ENCODE data around the gene NEU4.
"Not testable (repeated sequence)": the region's sequence is repeated elsewhere in the genome, so short reads cannot be mapped to it uniquely, and the experiment has no call there.

The NEU4 gene, protein sequence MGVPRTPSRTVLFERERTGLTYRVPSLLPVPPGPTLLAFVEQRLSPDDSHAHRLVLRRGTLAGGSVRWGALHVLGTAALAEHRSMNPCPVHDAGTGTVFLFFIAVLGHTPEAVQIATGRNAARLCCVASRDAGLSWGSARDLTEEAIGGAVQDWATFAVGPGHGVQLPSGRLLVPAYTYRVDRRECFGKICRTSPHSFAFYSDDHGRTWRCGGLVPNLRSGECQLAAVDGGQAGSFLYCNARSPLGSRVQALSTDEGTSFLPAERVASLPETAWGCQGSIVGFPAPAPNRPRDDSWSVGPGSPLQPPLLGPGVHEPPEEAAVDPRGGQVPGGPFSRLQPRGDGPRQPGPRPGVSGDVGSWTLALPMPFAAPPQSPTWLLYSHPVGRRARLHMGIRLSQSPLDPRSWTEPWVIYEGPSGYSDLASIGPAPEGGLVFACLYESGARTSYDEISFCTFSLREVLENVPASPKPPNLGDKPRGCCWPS

GRCh38 chr2:241808721-241809382 is at the start of gene NEU4:
Gene NEU4 (plus strand): TSS chr2:241809193. CDS start chr2:241814485, 5,292 bp downstream.
- no peak for DNase-seq

GRCh38 chr2:241759893-241760292 is 49.1 kb upstream of the NEU4 start:
- DNase-seq: not testable (repeated sequence)

- no peak for DNase-seq
Measured at GRCh38 chr2:241760301-241760771, 48.7 kb upstream of the NEU4 start.

DNA sequence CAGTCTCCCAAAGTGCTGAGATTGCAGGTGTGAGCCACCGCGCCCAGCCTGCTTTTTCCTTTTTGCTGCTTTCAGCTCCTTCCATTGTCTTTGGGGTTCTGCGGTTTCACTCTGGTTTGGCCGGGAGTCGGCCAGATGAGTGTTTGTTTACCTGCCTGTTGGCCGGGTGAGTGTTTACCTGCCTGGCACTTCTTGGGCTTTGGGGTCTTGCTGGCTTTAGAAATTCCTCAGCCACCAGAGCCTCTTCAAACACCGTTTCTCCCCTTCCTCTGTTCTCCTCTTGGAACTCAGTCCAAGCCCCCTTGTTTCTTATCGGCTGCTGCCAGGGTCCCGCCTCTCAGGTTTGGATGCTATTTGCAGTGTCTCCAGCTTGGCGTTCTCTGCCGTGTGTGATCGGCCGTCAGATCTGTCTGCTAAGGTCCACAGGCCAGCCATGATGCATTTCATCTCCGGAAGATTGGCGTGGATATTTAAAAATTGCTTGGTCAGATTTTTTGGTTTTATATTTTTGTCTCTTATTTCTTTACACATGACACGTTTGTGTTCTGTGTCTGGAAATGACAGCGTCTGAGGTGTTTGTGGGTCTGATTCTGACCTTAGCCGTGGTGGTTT is 46.6 kb upstream of the NEU4 start:
- DNase-seq: peak; percentile 14

DNA sequence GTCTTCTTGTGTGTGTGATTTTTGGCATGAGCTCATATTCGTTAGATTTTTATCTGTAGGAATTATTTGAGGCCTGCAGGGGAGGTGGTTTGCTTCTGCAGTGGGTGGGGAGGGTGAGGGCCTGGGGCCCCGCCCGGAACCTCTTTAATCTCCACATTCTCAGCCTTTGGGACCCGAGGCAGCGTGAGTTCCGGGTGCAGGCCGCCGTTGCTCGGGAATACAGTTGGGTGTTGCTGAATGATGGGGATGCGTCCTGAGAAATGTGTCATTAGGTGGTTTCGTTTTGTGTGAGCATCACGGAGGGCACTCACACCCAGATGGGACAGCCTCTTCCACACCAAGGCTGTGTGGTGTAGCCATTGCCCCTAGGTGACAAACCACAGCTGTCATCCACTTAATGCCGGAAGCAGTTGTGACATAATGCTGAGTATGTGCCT is 46.0 kb upstream of the NEU4 start:
- DNase-seq: no peak

- no peak for DNase-seq
Measured at GRCh38 chr2:241763551-241764274, 45.3 kb upstream of the NEU4 start.

DNA sequence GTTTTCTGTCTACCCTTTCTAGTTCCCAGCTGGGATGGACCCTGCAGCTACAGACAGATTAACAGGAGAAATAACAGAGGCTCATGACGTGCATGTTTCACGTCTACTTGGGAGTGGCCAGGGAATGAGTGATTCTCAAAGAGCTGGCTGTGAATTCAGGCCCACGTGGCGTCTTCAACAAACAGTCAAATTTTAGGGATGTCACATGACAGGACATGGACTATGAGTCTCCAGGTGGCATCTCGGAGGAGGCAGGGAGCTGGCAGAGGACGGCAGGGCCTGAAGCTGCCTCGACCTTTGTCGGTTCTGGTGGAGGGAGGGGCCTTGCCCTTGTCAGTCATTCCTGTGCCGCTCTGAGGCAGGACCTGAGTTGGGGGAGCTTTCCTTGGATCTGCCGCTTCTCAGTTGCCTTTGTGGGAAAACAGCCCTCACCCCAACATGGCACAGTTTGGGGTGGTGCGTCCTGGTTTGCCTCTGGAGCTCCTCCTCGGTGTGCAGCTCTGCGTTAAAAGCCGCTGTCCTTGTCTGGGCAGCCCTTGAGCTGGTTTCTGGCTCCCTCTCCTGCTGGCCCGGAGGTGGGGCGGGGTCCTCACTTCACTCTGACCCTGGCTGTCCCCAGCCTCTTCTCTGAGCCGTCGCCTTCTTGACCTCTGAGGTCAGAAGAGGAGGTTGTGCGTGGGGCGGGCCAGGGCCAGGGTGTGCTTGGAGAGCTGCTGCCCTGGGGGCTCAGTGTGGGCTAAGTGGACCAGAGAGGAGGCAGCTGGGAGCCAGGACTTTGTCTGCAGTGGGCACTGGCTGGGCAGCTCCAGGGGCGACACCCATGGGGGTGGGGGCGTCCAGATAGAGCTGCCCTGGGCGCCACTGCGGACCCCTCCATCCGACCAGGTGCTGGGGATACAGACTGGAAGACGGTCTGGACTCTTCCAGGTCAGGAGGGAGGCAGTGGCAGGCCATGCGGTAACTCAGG is 44.4 kb upstream of the NEU4 start:
- no peak for DNase-seq

DNA sequence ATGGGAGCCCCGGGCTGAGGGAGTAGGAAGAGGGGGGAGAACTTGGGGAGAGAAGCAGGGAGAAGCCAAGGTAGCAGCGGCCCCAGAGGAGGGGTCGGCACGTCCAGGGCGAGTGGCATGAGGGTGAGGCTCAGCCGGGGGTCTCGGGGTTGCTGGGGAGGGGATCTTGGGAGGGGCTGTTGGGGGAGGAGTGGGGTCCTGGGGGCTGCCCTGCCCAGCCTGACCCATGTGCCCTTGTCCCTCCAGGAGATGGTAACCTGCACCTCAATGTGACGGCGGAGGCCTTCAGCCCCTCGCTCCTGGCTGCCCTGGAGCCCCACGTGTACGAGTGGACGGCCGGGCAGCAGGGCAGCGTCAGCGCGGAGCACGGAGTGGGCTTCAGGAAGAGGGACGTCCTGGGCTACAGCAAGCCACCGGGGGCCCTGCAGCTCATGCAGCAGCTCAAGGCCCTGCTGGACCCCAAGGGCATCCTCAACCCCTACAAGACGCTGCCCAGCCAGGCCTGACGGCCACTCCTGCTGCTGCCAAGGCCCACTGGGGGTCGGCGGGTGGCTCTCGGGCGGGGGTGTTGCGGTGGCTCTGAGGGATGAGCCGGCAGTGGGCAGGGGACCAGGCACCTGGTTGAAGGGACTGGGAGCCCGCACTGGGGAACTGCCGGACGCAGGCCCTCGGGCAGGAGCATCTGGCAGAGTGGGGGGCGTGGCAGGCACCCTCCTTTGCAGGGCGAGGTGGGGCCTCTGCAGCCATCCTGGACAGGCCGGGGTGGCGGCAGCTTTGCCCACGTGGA is 41.3 kb upstream of the NEU4 start:
- DNase-seq: no peak

- DNase-seq: no peak
Measured at GRCh38 chr2:241768251-241768711, 40.7 kb upstream of the NEU4 start.

- DNase-seq: no peak
Measured at GRCh38 chr2:241768850-241769249, 40.1 kb upstream of the NEU4 start.

DNA sequence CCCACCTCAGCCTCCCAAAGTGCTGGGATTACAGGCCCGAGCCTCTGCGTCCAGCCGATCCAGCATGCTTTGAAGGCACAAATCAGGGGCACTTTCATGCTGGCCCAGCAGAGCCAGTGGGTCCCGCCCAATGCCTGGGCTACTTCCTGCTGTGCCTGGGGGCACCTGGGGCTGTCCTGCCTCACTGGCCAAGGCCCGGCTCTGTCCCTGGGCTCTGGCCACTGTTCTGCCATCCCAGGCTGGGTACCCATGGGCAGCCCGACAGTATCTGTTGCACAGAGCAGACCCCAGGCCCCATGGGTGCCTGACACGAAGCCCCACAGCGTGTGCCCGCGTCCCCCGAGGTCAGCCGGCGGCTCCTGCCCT is 39.2 kb upstream of the NEU4 start:
- no peak for DNase-seq

DNA sequence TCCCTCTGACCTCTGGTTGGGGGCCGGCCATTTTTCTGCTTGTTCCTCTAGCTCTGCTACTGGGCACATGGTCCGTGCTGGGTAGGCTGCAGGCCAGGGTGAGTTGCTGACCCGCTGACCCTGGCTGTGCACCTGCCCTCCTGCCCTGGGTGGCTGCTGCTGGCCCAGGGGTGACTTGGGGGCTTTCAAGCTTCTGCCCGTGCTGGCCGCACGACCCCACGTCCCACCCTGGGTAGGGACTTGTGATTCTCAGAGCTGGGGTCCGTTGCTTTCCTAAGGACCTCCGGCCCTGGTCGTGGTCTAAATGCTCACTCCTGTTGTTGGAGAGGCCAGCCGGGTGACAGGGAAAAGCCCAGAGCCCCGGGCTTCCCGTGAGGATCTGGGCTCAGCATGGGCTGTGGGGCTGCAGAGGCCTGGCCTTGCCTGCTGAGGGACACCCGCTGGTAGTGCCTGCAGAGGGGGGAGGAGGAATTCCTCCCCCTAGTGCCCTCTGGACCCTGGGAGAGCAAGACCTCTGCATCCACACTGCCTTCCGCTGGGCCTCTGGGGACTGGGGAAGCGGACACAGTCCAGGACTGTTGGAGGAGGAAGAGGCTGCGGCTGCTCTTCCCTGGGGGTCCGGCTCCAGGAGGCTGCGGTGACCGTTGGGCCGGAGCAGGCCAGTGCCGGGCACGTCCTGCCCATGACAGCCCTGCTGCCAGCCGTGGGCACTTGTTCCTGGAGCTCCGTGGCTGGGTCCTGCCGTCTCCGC is 38.6 kb upstream of the NEU4 start:
- DNase-seq: no peak

DNA sequence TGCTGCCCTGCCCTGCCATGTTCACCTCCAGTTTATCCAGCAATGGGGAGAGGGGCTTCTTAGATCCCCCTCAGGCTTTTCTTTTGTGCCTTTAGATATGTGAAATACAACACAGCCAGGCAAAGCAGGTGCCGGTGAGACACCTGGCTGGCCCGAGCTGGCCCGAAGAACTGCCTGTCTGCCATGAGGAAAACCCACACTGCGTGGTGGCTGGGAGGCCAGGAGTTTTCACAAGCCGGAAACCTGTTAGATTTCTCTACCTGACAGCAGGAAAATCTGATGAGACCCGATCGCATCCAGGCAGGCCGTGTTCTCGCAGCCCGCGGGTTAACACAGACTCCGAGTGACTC is 38.1 kb upstream of the NEU4 start:
- no peak for DNase-seq

DNA sequence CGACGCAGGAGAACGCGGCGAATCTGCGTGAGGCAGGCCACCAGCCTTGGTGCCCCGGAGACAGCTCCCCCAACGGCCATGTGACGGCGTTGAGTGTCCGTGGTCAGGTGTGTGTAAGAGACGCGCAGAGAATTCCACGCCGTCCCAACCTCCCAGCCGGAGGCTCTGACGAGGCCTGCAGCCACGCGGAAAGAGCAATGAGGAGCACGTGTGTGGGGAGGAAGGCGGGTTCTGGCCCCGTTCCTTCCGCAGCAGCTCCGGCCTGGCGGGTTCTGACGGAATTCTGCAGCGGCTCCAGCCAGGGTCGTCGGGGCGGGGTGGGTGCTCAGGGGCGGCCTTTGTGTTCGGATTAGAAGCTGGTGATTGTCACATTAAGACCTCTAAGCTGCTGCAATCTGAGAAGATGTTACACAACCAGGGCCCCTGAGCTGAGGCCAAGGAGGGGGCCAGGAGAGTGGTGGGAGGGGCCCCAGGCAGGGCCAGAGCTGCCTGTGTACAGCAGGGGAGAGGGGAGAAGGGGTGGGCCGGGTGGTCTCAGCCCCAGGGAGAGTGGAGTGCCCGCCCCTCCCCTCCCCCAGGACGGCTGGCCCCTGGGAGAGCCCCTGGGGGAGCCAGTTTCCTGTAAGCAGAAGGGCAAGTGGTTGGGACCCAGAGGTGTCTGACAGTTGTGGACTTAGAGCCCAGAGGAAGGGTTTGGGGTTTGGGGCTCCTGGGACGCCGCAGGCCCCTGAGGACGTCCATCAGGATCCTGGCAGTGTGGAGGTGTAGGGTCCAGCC is 37.5 kb upstream of the NEU4 start:
- DNase-seq: no peak

GRCh38 chr2:241772063-241772499 is 36.9 kb upstream of the NEU4 start:
- no peak for DNase-seq

DNA sequence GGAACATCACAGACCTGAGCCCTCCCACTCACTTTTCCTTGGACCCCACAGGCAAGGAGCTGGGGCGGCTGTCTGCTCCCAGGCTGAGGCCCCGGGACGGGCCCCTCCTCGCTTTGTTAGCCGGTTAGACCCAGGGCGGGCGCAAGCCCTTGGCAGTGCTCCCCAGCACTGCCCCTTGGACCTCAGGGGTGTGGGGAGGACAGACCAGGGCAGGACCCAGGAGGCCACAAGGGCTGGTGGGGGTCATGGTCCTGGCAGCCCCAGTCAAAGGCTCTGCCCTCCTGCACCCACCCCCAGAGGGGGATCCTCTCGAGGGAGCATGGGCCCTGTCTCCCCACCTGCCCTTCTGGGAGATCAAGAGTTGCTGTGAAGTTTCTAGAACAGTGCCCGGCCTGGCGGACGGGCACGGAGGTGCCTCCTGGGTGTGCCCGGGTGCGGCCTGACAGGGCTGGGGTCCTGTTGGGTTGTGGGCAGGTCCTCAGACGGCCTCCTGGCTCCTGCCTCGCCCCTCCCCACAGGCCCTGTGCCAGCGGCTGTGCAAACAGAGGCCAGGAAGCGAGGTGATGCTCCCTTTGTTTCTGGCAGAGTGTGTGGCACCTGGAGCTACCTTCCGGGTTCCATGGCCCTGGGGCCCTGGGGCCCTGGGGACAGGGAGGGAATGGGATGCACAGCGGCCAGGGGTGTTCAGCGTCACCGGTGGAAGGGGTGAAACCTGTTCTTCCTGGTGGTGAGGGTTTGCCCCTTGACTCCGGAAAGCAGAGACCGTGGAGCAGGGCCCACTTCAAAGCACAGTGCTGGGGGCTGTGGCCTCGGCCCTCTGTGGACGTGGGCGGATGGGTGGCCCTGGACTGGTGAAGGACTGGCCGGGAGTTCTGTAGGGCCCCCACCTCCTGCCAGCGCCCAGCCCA is 35.2 kb upstream of the NEU4 start:
- no peak for DNase-seq

DNA sequence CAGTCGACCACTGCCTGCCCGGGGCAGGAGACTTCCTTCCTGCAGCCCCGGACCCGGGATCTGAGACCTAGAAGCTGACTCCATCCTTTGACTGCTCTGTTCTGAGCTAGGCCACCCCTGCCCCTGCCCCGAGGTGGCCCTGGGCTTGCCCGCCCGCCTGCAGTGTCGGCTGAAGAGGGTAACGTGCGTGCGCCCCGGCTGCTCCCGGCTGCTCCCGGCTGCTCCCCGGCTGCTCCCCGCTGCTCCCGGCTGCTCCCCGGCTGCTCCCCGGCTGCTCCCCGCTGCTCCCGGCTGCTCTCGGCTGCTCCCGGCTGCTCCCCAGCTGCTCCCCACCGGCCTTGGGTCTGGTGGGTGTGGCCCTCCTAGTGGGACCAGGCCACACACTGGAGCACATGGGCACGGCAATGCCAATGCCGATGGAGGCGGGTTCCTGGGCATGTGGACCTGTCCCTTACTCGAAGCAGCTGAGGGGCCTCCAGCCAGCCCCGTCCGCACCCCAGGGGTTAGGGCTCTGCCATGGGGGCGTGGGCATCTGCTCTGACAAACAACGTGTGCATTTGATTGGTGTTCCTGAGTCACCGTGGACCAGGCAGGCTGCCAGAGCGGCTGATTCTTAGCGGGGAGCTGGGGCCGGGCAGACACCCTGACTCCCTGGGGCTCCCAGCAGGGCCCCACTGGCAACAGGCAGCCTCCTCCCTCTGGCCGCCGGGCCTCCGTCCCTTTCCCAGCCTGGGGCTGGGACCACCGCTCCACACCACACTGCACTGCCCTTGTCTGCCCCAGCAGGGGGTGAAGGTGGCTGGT is 34.4 kb upstream of the NEU4 start:
- DNase-seq: no peak
